Measurements from ENCODE around the gene MTHFD2L. TPM values are rescaled to one million over a fixed set of nuclear protein-coding genes. Genes with fewer than 3 reads are reported as not detected.

MTHFD2L gene
- total and polyA plus RNA-seq, 9 of the 15 experiments (the other 6 are each of a cell fraction or from before 2014, with no cell fraction given), result 10.0 to 39.0 (median 26.0) TPM

- TF ChIP-seq HDAC2 (IDR thresholded peaks at IDR 0.05), result peak; percentile 86
- no peak for TF ChIP-seq FUS (optimal IDR thresholded peaks at IDR 0.05; ENCODE audit: low read depth, low read length)
- no peak for TF ChIP-seq EGR1 (conservative IDR thresholded peaks at IDR 0.05)
- TF ChIP-seq BHLHE40 (IDR thresholded peaks at IDR 0.05; ENCODE audit: low read length), result no peak
- no peak for TF ChIP-seq ZNF780A (CRISPR knock-in tag; IDR thresholded peaks at IDR 0.05)
- no peak for TF ChIP-seq ARID3A (IDR thresholded peaks at IDR 0.05; ENCODE audit: borderline replicate concordance, low read depth, low read length)
- no peak for TF ChIP-seq EP400 (IDR thresholded peaks at IDR 0.05)
- TF ChIP-seq NUFIP1 (IDR thresholded peaks at IDR 0.05; ENCODE audit: partially characterized antibody), result no peak
- TF ChIP-seq MAFG (tag; conservative IDR thresholded peaks at IDR 0.05), result peak; percentile 66
- TF ChIP-seq MCM2 (IDR thresholded peaks at IDR 0.05; ENCODE audit: low read depth), result no peak
- TF ChIP-seq ZNF316 (IDR thresholded peaks at IDR 0.05), result peak; percentile 68
- no peak for TF ChIP-seq ZNF830 (CRISPR knock-in tag; IDR thresholded peaks at IDR 0.05)
- no peak for TF ChIP-seq TSC22D4 (tag; IDR thresholded peaks at IDR 0.05)
- 0 out of 2 replicates have a peak, but pooled peaks have one; percentile 13 for TF ChIP-seq ATF7 (IDR thresholded peaks at IDR 0.05)
- no peak for TF ChIP-seq GABPB2 (CRISPR knock-in tag; conservative IDR thresholded peaks at IDR 0.05)
- no peak for TF ChIP-seq DIDO1 (tag; IDR thresholded peaks at IDR 0.05; ENCODE audit: low read depth)
- no peak for TF ChIP-seq UBTF (IDR thresholded peaks at IDR 0.05; ENCODE audit: borderline replicate concordance in 1 of 2, low read depth in 2 of 2, low read length in 2 of 2)
- no peak for TF ChIP-seq TSHZ1 (CRISPR knock-in tag; IDR thresholded peaks at IDR 0.05)
- TF ChIP-seq ATF1 (CRISPR knock-in tag; IDR thresholded peaks at IDR 0.05), result no peak
- no peak for TF ChIP-seq ATF1 (tag; IDR thresholded peaks at IDR 0.05)
- no peak for TF ChIP-seq ZBTB33 (CRISPR knock-in tag; IDR thresholded peaks at IDR 0.05)
- TF ChIP-seq POLR2B (IDR thresholded peaks at IDR 0.05; ENCODE audit: low read depth, partially characterized antibody), result no peak
- TF ChIP-seq NBN (IDR thresholded peaks at IDR 0.05; ENCODE audit: low read depth), result no peak
These were observed 59.4 kb downstream of the MTHFD2L start (continued) for GRCh38 chr4:74217365-74217764.

Measured in K562 (cell line).